Activated T-helper 2 cell treated with anti-CD3 and anti-CD28 coated beads, Interferon-gamma antibody, Interleukin-2, Interleukin-4, amounts not matched to agents 10 μg/mL and 5 μg/mL and 100 μg/mL, durations not matched to agents 14 hours and 24 hours and 36 hours (primary cell): ENCODE results near the gene METRNL. TPM values are rescaled to one million over a fixed set of nuclear protein-coding genes. Genes with fewer than 3 reads are reported as not detected.

ENCODE experiments used
- DNase-seq: peaks from one replicate; pipeline ENCODE4 v3.0.0; 2021; ENCODE audit warnings: low spot score
- H3K27ac Mint-ChIP-seq: one replicate; pipeline ENCODE4 v1.8.0; 2021; ENCODE audit warnings: mixed read lengths
- H3K27me3 Mint-ChIP-seq: one replicate; pipeline ENCODE4 v1.8.0; 2021; ENCODE audit warnings: low read depth, mixed read lengths
- H3K36me3 Mint-ChIP-seq: one replicate; pipeline ENCODE4 v1.8.0; 2021; ENCODE audit warnings: low read depth, mixed read lengths
- H3K4me1 Mint-ChIP-seq: one replicate; pipeline ENCODE4 v1.8.0; 2021; ENCODE audit warnings: low read depth, mixed read lengths
- H3K4me3 Mint-ChIP-seq: one replicate; pipeline ENCODE4 v1.8.0; 2021; ENCODE audit warnings: low read depth, mild to moderate bottlenecking, moderate library complexity, mixed read lengths
- H3K9me3 Mint-ChIP-seq: one replicate; pipeline ENCODE4 v1.8.0; 2021; ENCODE audit warnings: mixed read lengths
- intact Hi-C: fragments of 100-400 bp; cut with micrococcal nuclease; formaldehyde crosslinking; loops from one replicate; pipeline ENCODE4 v1.15.1; 2023
- total RNA-seq: library from RNA; stranded (reverse); gene quantifications from 2 replicates; pipeline ENCODE4 v1.2.3, GENCODE V29; 2022

METRNL gene
- total RNA-seq, 1 donor from 2014 or later = 74.7 TPM

DNA sequence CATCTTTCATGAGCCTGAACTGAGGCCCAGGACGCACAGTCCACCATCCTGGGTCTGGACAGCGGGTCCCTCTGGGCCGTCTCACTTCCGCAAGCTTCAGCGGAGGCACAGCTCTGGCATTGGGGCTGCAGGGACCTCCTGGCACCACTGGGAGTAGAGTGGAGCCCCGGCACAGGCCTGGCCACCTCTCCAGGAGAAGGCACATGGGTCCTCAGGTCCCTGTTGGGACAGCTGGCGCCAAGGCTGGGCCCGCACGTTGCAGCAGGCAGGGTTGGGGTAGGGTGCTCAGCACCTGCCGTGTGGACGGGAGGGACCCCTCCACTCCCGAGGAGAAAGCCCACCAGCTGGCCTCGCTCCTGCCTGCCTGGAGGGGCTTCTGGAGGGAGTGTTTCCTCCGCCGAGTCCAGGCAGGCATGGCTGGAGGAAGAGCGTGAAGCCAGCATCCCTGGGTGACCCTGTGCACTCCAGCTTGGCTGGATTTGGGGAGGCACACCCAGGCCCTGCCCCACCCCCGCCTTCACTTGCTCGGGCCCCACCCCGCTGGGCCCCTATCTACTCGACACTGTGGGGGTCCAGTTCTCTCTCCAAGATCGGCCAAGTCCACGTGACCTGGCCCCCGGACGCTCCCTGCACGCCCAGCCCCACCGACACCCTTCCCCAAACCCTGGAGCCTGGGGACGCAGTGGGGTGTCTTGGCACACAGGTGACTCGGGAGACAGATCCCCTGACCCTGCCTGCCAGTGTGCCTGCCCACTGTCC, 6.6 kb upstream of the METRNL start:
- Mint-ChIP-seq H3K27ac (no peak overlapping the region), H3K9me3 (no peaks in the 10 kb centered on the region), H3K36me3 (no peaks in the 10 kb centered on the region)

DNA sequence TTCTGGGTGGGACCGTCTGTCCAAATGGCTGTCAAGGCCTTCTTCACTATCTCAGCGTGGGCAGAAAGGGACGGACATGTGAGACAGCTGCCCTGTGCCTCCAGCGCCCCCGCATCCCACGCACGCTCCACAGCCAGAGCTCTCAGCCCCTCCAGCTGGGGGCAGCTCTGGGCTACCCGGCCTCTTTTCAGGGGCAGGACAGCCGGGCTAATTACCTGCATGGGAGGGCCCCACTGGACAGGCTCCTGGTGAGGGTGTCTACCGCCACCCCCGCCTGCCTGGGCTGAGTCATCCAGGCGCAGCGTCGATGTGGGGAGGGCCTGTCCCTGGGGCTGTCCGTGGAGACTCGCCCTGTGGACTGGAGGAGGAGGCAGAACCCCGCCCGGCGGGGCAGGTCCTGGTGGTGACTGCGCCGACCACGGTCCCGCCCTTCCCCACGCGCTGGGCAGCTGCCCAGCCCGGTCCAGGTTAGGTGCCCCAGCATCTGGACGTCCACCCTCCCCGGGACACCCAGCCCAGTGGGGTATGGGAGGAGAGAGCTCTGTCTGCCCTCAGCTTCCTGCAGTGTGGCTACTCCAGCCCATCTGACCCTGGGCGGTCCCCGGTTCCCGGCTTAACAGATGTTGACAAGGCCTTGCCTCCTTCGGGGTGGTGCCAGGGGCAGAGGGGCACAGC, 5.9 kb upstream of the METRNL start:
- no peak for DNase-seq
- Mint-ChIP-seq H3K36me3 (no peaks in the 10 kb centered on the region), H3K27ac (no peak overlapping the region), H3K27me3 (peaks cover 19% of the 10 kb centered on the region), H3K9me3 (no peaks in the 10 kb centered on the region), H3K4me1 (peaks cover 28% of the 10 kb centered on the region), H3K4me3 (no peak overlapping the region)
- intact Hi-C loops = no loop called here

More for the DNA sequence above, 6.6 kb upstream of the METRNL start:
- DNase-seq = no peak
- Mint-ChIP-seq H3K4me1 (peaks cover 28% of the 10 kb centered on the region), H3K27me3 (peaks cover 13% of the 10 kb centered on the region), H3K4me3 (no peak overlapping the region)
- intact Hi-C loops = no loop called here

DNA sequence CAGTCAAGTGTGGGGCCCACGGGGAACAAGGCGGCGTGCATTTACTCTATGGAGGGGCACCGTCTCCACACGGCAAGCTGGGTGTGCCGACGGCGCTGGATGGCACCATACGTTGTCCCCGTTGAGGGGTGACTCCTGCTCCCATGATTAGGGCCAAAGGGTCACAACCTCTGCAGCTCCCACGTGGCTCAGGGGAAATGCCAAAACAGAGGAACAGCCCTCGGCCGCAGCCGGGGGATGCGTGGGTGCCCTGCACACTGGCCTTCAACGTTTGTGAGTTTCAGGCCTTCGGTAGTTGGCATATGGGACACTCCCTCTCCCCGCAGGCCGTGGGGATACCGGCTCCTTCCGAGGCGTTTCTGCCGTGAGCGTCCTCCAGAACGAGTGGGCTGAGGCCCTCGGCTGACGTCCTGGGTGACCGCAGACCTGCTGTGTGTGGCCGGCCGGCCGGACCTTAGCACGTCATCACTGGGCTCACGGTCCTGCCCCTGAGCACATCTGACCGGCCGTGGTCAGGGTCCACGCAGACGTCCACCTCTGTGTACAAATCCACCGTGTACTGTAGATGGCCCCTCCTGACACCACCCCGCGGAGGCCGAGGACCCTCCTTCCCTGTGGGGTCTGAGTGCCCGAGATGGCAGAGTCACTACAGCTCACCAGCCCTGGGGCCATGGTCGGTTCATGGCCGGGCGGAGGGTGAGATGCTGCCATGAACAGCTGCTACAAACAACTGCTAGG, 4.8 kb upstream of the METRNL start:
- peaks cover 19% of the 10 kb centered on the region for H3K27me3 Mint-ChIP-seq
- intact Hi-C loops = no loop called here

DNA sequence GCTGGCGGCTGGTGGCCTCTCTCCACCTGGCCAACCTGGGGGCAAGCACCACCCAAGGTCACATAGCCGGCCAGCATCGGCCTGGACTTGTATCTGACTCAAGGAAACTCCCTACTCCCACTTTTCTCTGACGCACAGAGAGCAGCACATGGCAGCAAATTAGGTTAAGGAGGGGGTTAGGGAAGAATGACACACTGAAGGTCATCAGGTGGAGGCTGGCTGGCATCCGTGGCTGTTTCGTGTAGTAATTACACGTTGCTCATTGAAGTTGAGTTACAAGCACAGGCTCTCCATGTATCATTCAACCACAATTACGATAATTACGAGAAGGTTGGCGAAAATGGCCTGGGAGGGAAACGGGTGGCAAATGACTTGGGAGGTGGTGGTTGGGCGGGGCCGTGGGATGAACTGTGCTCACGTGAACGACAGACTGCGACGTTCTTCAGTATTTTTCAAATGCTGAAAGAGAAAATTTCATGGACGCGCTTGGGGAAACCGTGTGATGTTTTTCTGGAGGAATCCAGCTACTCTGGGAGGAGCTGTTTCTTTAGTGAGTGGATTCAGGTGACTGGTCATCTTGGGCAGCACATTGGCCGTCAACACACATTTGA, 4.0 kb upstream of the METRNL start:
- H3K9me3 Mint-ChIP-seq = no peaks in the 10 kb centered on the region

More for the DNA sequence above, 4.8 kb upstream of the METRNL start:
- H3K27ac Mint-ChIP-seq = no peak overlapping the region
- H3K9me3 Mint-ChIP-seq = no peaks in the 10 kb centered on the region
- H3K36me3 Mint-ChIP-seq = no peaks in the 10 kb centered on the region
- peaks cover 22% of the 10 kb centered on the region for H3K4me1 Mint-ChIP-seq
- no peak overlapping the region for H3K4me3 Mint-ChIP-seq
- no peak for DNase-seq

DNA sequence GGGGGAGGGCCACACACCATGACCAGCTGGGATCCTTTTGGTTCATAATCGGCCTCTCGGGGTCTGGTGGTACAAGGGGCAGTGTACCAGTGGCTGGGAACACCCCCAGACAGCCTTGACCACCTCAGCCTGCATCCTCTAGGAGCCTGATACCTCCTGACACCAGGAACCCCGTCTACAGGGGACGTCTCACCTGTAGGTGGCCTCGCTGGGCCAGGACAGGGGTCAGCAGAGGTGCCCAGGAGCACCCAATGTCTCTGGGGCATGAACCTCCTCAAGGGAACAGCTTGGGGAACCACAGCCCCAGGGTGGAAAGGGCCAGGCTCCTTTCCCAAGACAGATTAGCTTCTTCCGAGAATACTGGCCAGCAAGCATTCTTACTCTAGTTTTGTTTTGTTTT, 2.5 kb upstream of the METRNL start:
- H3K36me3 Mint-ChIP-seq = peaks cover 5% of the 10 kb centered on the region
- no peaks in the 10 kb centered on the region for H3K9me3 Mint-ChIP-seq
- DNase-seq = no peak
- intact Hi-C loops = no loop called here
- peaks cover 10% of the 10 kb centered on the region for H3K4me1 Mint-ChIP-seq
- H3K4me3 Mint-ChIP-seq = peak overlapping the region; percentile 60
- H3K27me3 Mint-ChIP-seq = peaks cover 19% of the 10 kb centered on the region
- no peak overlapping the region for H3K27ac Mint-ChIP-seq

More for the DNA sequence above, 4.0 kb upstream of the METRNL start:
- intact Hi-C loops = no loop called here
- DNase-seq = no peak
- H3K27me3 Mint-ChIP-seq = peaks cover 19% of the 10 kb centered on the region
- H3K27ac Mint-ChIP-seq = no peak overlapping the region
- H3K4me3 Mint-ChIP-seq = no peak overlapping the region
- H3K4me1 Mint-ChIP-seq = peaks cover 20% of the 10 kb centered on the region
- no peaks in the 10 kb centered on the region for H3K36me3 Mint-ChIP-seq

DNA sequence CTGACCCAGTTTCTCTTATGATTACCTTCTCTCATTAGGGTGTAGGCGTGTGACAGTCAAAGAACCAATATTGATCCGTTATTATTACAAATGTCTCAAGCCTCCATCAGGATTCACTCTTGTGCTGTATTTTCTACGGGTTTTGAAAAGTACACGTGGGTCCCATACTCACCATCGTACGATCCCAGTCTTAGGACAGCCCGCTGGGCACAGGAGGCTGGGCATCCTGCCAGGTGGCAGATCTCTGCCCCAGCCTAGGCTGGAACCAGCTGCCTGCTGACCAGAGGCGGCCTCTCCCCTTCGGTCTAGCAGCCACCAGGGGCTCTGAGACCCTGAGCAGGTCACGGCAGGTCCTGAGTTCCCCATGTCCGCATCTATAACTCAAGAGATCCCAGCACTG, 2.0 kb upstream of the METRNL start:
- Mint-ChIP-seq H3K36me3 (peaks cover 10% of the 10 kb centered on the region), H3K27ac (no peak overlapping the region), H3K9me3 (no peaks in the 10 kb centered on the region), H3K27me3 (peaks cover 19% of the 10 kb centered on the region), H3K4me1 (peaks cover 11% of the 10 kb centered on the region), H3K4me3 (no peak overlapping the region)
- intact Hi-C loops = no loop called here
- DNase-seq = no peak

DNA sequence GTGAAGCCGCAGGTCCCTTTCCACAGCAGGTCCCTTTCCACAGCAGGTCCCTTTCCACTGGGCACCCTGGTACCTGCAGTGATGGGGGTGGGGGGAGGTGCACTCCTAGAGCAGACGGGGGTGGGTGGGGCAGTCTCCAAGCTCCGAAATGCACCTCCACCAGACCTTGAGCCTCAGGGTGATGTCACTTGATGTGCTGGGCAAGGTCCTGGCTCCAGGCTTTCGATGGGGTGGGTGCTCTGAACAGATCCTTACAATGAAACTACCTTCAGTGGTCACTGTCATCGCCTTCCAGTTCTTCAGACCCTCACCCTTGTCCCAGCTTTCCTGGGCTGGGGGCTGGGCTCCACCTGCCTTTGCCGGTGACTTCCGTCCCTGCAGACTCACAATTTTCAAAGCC, 1.5 kb upstream of the METRNL start:
- DNase-seq = no peak
- intact Hi-C loops = no loop called here
- H3K27ac Mint-ChIP-seq = no peak overlapping the region
- H3K36me3 Mint-ChIP-seq = peaks cover 15% of the 10 kb centered on the region
- H3K4me1 Mint-ChIP-seq = peaks cover 16% of the 10 kb centered on the region
- H3K27me3 Mint-ChIP-seq = peaks cover 19% of the 10 kb centered on the region
- peak overlapping the region; percentile 37 for H3K4me3 Mint-ChIP-seq
- H3K9me3 Mint-ChIP-seq = no peaks in the 10 kb centered on the region

DNA sequence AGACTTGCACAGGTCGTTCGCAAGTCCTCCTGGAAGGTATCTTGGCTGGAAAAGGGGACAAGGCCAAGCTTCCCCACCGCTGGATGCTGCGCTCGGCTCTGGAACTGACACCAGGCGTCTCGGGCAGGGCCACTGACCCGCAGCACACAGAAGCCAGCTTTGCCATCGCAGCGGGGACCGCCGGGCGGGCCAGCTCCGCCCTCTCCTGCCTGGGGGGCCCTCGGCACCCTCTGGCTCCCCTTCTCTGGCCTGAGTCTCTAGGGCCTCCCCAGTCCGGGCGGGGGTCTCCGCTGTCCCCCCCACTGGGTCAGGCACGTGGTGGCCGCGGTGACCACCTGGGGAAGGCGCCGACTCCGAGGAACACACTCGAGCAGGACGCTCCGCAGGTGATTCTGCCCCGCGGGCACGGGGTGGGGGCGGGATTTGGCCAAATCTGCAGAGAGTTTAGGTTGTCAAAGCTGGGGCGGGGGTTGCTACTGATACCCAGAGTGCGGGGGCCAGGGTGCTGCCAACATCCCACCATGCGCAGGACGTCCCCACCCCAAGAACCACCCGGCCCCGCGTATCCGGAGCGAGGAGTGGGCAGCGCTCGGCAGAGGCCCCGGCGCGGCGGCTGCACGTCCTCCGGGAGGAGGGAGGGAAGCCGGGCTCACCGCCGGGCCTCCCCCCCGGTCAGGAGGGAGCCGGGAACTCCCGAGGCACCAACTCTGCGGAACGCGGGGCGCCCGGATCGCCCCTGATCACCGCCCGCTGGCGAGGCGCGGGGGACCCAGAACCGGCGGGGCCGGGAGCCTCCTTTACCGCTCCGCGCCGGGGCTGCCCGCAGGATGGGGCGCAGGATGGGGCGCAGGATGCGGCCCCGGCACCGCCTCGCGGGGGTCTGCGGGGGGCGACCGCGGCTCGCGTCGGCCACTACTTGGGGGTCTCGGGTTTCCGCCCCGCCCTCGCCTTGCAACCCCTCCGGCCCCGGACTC, 744 bp upstream of the METRNL start:
- H3K27me3 Mint-ChIP-seq = peaks cover 19% of the 10 kb centered on the region
- no peak for DNase-seq
- H3K9me3 Mint-ChIP-seq = no peaks in the 10 kb centered on the region
- H3K27ac Mint-ChIP-seq = no peak overlapping the region
- H3K4me3 Mint-ChIP-seq = peak overlapping the region; percentile 47
- intact Hi-C loops = no loop called here
- H3K4me1 Mint-ChIP-seq = peaks cover 23% of the 10 kb centered on the region
- H3K36me3 Mint-ChIP-seq = peaks cover 22% of the 10 kb centered on the region

DNA sequence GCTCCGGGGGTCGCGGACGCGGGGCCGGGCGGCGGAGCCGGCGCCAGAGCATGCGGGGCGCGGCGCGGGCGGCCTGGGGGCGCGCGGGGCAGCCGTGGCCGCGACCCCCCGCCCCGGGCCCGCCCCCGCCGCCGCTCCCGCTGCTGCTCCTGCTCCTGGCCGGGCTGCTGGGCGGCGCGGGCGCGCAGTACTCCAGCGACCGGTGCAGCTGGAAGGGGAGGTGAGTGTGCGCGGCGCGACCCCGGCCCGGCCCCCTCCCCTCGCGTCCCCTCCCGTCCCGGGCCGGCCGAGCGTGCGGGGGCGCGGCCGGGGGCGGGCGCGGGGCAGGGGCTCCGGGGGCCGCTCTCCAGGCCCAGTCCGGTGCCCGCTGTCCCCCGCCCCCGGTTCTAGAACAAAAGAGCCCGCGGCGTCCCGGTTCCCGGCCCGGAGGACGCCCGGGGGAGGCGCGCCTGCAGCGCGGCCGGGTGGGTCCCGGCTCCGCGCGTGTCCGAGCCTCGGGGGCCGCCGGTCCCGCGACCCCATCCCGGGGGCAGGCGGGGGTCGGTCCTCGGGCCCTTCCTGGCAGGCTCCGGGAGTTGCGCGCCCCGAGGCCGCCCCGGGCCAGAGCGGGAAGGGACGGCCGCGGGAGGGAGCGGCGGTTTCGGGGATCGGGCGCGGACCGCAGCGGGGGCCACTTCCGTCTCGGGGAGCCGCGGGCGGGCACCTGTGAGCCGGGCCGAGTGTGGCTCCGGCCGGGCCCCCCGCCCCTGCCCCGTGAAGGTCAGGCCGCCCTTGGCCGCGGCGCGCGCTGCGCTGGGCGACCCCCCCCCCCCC, 563 bp downstream of the METRNL start:
- no peak overlapping the region for H3K4me3 Mint-ChIP-seq
- no peaks in the 10 kb centered on the region for H3K9me3 Mint-ChIP-seq
- peaks cover 34% of the 10 kb centered on the region for H3K4me1 Mint-ChIP-seq
- intact Hi-C loops = no loop called here
- DNase-seq = no peak
- H3K36me3 Mint-ChIP-seq = peaks cover 35% of the 10 kb centered on the region
- H3K27ac Mint-ChIP-seq = no peak overlapping the region
- H3K27me3 Mint-ChIP-seq = peaks cover 19% of the 10 kb centered on the region

DNA sequence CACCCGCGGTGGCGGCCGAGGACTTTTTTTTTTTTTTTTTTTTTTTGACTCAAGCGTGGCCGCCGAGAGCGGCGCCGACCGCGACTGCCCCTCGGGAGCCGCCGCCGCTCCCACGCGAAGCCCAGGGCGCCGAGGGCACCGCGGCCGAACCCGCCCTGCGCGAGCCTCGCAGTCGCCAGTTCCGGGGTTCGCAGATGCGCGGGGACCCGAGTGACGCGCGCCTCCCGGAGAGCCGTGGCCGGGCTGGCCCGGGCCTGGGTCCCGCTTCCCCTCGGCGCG, 1.1 kb downstream of the METRNL start:
- Mint-ChIP-seq H3K4me3 (no peak overlapping the region), H3K27me3 (peaks cover 15% of the 10 kb centered on the region), H3K9me3 (no peaks in the 10 kb centered on the region), H3K4me1 (peaks cover 34% of the 10 kb centered on the region), H3K27ac (no peak overlapping the region), H3K36me3 (peaks cover 40% of the 10 kb centered on the region)
- no peak for DNase-seq
- intact Hi-C loops = no loop called here

DNA sequence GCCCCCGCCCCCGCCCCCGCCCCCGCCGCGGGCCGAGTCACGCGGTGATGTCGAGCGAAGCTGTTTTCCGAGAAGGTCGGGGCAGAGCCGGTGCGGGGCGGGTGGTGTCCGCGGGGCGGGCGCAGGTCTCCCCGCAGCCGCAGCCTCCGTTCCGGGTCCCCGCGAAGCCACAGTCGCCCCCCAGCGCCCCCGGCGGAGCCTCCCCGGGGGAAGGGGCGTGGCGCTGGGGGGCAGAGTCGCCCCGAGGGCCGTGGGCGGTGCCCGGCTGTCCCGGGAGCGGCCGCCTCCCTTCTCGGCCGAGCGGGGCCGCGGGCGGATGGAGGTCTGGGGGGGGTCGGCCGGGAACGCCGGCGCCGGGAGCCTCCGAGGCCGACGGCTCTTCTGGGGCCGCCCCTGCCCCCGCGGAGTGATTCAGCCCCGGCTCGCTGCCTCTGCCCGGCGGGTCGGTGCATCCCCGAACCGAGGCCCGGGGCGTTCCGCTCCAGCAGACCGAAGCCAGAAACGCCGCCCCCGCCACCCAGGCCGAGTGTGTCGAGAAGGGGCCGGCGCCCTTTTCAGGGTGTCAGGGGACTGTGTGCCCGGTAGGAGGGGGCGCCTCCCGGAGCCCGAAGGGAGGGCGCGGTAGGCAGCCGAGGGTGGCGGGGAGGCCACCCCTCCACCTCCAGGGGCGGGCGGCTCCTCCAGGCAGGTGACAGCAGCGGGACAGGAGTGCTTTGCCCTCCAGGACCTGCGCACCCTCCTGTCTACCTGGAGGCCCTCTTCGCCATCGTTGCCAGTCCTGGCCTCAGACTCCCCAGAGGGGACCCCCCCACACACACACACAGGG, 1.7 kb downstream of the METRNL start:
- Mint-ChIP-seq H3K9me3 (no peaks in the 10 kb centered on the region), H3K36me3 (peaks cover 44% of the 10 kb centered on the region), H3K27me3 (peaks cover 14% of the 10 kb centered on the region), H3K4me3 (peak overlapping the region; percentile 75), H3K4me1 (peaks cover 37% of the 10 kb centered on the region), H3K27ac (peak overlapping the region; percentile 93)
- intact Hi-C loops = no loop called here
- peak; percentile 37 for DNase-seq
